ENCODE measurements around the gene RPL10A.
"Not testable (repeated sequence)": the region's sequence is repeated elsewhere in the genome, so short reads cannot be mapped to it uniquely, and the experiment has no call there.

RPL10A gene

DNA sequence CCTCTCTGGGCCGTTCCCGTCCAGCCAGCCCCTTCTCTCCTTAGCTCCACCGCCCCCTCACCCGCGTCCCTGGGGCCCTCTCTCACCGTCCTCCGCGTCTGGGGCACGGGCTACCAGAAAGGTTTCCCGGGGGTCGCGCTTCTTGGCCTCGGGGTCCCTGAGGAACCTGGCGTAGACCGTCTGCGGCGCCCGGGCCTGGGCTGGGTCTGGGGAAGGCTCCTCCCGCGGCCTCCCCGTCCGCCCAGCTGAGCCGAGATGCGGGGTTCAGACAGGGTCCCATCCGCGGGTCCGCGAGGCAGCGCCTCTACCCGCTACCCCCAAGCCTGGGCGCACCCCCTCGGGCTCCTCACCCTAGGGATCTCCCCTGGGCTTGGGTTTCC lies 43.4 kb downstream of the RPL10A start:
- TF ChIP-seq, protein P1, sequence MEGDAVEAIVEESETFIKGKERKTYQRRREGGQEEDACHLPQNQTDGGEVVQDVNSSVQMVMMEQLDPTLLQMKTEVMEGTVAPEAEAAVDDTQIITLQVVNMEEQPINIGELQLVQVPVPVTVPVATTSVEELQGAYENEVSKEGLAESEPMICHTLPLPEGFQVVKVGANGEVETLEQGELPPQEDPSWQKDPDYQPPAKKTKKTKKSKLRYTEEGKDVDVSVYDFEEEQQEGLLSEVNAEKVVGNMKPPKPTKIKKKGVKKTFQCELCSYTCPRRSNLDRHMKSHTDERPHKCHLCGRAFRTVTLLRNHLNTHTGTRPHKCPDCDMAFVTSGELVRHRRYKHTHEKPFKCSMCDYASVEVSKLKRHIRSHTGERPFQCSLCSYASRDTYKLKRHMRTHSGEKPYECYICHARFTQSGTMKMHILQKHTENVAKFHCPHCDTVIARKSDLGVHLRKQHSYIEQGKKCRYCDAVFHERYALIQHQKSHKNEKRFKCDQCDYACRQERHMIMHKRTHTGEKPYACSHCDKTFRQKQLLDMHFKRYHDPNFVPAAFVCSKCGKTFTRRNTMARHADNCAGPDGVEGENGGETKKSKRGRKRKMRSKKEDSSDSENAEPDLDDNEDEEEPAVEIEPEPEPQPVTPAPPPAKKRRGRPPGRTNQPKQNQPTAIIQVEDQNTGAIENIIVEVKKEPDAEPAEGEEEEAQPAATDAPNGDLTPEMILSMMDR (IDR thresholded peaks at IDR 0.05; ENCODE audit: low read depth, low read length) = no peak
- no peak overlapping the region for H3K4me3 ChIP-seq (ENCODE audit: low read depth, low read length)
- no peaks in the 10 kb centered on the region for H3K9me3 ChIP-seq
- no peak for DNase-seq
- H3K4me1 ChIP-seq = no peaks in the 10 kb centered on the region
- no peaks in the 10 kb centered on the region for H3K27me3 ChIP-seq
- H3K36me3 ChIP-seq = no peaks in the 10 kb centered on the region

DNA sequence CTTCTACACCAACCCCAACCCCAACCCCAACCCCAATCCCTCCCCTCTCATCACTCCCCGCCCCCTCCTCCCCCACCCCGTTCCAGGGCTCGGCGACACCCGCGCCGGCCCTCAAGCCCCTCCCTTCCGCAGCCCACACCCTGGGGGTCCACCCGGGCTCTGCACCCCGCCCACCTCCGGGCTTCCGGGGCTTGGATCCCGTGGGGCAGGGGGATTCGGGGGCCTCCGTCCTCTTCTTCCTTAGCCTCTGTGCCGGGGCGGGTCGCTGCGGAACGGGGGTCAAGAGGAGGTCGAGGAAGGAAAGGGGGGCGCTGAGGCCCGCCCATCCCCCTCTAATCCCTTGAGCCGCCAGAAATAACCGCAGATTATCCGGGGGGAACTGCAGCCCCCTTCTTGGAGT lies 43.8 kb downstream of the RPL10A start:
- Histone ChIP-seq H3K9me3 (no peaks in the 10 kb centered on the region), H3K4me1 (no peaks in the 10 kb centered on the region), H3K4me3 (ENCODE audit: low read depth, low read length) (no peak overlapping the region), H3K27me3 (no peaks in the 10 kb centered on the region), H3K36me3 (no peaks in the 10 kb centered on the region)
- TF ChIP-seq, protein P1 (IDR thresholded peaks at IDR 0.05; ENCODE audit: low read depth, low read length) = no peak
- DNase-seq = no peak

DNA sequence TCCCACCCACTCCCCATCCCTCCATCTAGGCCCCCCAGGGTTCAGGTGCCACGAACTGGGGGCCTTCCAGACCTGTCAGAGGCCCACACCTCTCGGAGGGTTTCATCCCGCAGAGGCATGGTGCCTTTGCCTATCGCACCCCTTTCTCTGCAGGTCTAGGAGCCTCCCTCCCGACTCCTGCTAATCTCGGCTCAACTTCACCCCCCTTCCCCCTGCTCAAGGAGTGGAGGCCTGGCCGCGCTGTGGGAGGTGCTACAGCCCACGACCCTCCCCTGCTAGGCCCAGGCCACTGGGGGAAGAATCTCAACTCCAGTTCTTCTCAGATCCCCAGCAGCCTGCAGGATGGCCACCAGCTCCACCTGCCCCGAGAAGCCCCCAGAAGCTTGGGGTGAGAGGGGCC lies 44.5 kb downstream of the RPL10A start, which contains the start of gene TULP1:
Gene TULP1 (minus strand): TSS at position 157 of the 400 bp plus-strand sequence. CDS start 38 bp downstream, at position 119.
- no peaks in the 10 kb centered on the region for H3K27me3 ChIP-seq
- H3K4me1 ChIP-seq = no peaks in the 10 kb centered on the region
- TF ChIP-seq, protein P1 (IDR thresholded peaks at IDR 0.05; ENCODE audit: low read depth, low read length) = no peak
- no peak for DNase-seq
- no peaks in the 10 kb centered on the region for H3K9me3 ChIP-seq
- H3K4me3 ChIP-seq (ENCODE audit: low read depth, low read length) = no peak within 1 kb of the TSS
- H3K36me3 ChIP-seq = no peaks in the 10 kb centered on the region

DNA sequence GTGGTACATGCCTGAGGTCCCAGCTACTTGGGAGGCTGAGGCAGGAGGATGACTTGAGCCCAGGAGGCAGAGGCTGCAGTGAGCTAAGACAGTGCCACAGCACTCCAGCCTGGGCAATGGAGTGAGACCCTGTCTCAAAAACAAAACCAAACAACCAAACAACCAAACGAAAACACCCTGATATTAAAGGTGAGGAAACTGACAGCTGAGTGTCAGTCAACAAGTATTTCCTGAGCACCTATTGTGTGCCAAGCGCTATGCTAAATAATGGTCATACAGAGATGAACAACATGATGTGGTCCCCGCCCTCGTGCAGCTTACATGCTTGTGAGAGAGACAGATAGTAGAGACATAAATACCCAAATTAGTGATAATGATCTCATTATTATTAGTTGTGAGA lies 46.4 kb downstream of the RPL10A start:
- no peak for DNase-seq
- no peaks in the 10 kb centered on the region for H3K4me1 ChIP-seq
- TF ChIP-seq, protein P1 (IDR thresholded peaks at IDR 0.05; ENCODE audit: low read depth, low read length) = no peak
- no peaks in the 10 kb centered on the region for H3K9me3 ChIP-seq
- H3K27me3 ChIP-seq = no peaks in the 10 kb centered on the region
- no peak overlapping the region for H3K4me3 ChIP-seq (ENCODE audit: low read depth, low read length)
- H3K36me3 ChIP-seq = no peaks in the 10 kb centered on the region

DNA sequence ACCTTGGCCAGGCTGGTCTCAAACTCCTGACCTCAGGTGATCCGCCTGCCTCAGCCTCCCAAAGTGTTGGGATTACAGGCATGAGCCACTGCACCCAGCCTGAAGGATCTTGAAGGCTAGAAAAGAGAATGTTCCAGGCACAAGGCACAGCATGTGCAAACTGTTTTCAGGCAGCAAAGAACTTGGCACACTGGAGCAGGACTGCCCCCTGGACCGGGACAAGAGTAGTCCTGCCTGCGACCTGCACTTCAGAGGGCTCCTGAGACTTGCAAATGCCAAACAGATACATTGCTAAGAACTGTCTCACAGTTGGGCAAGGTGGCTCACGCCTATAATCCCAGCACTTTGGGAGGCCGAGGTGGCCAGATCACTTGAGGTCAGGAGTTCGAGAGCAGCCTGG lies 47.7 kb downstream of the RPL10A start:
- H3K9me3 ChIP-seq; H3K36me3 ChIP-seq; H3K27me3 ChIP-seq; H3K4me1 ChIP-seq; H3K4me3 ChIP-seq (ENCODE audit: low read depth, low read length); DNase-seq: not testable (repeated sequence)

DNA sequence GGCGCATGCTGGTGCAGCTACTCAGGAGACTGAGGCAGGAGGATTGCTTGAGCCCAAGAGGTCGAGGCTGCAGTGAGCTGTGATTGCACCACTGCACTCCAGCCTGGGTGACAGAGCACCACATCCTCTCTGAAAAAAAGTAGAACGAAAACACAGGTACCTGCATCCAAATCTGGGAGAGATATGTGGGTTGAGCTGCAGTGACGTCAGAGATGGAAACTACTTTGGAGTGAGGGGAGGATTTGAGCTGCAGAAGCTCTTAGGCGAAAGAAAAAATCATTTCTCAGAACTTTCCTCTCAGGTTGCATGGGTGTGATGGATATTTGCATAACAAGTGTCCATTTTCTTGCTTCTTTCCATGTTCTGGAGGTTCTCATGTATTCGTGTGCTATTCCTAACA lies 48.5 kb downstream of the RPL10A start:
- DNase-seq = no peak
- Histone ChIP-seq H3K27me3 (no peaks in the 10 kb centered on the region), H3K9me3 (no peaks in the 10 kb centered on the region), H3K4me1 (no peaks in the 10 kb centered on the region), H3K36me3 (no peaks in the 10 kb centered on the region), H3K4me3 (ENCODE audit: low read depth, low read length) (no peak overlapping the region)
- TF ChIP-seq, protein P1 (IDR thresholded peaks at IDR 0.05; ENCODE audit: low read depth, low read length) = no peak

DNA sequence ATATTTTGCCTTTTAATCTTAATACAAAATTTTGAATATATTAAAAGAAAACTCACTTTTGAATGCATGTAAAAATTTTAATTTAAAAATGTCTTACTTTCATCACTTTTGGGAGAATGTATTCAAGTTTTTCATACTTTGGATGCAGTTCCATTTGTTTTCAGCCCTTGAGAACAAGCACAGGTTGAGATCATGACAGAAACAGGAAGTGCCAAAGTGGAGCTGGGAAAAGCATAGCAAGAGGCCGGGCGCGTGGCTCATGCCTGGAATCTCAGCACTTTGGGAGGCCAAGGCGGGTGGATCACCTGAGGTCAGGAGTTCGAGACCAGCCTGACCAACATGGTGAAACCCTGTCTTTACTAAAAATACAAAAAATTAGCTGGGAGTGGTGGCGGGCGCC lies 49.8 kb downstream of the RPL10A start:
- not testable (repeated sequence) for H3K9me3 ChIP-seq; H3K4me3 ChIP-seq (ENCODE audit: low read depth, low read length); H3K4me1 ChIP-seq; H3K27me3 ChIP-seq; H3K36me3 ChIP-seq; DNase-seq
